Sigmoid colon (tissue), 7 donors: ENCODE data around the gene DACH1. TPM values are rescaled to one million over a fixed set of nuclear protein-coding genes. Genes with fewer than 3 reads are reported as not detected.

Experiments used
- DNase-seq: peaks from one replicate; pipeline ENCODE4 v3.0.0-alpha.2; 2019
- H3K27ac ChIP-seq, 4 donors: fragments of 200-600 bp; sonication (generic); one replicate each; pipeline ENCODE4 v1.5.1; 2016 to 2019; ENCODE audit warnings: mild to moderate bottlenecking in 1 of 4
- H3K27me3 ChIP-seq, 3 donors: fragments of 200-600 bp; sonication (generic); one replicate each; pipeline ENCODE4 v1.5.1; 2019; ENCODE audit warnings: mild to moderate bottlenecking in 1 of 3
- H3K36me3 ChIP-seq, 4 donors: fragments of 200-600 bp; sonication (generic); one replicate each; pipeline ENCODE4 v1.5.1; 2016 to 2019
- H3K4me1 ChIP-seq, 4 donors: fragments of 200-600 bp; sonication (generic); one replicate each; pipeline ENCODE4 v1.5.1; 2017 to 2019
- H3K4me3 ChIP-seq, 4 donors: fragments of 200-600 bp; sonication (generic); one replicate each; pipeline ENCODE4 v1.5.1; 2017 to 2019; ENCODE audit warnings: mild to moderate bottlenecking in 2 of 4, moderate library complexity in 1 of 4
- H3K9me3 ChIP-seq, 4 donors: fragments of 200-600 bp in 3 of 4; sonication (generic) in 3 of 4; one replicate each; pipeline versions ENCODE4 v1.5.1 to v1.6.1; 2013 to 2019
- EP300 ChIP-seq, 4 donors: sonication (generic); formaldehyde crosslinking; IDR thresholded peaks; one replicate each; pipeline ENCODE4 v1.6.1; 2017; ENCODE audit warnings: antibody characterized with exemption in 4 of 4
- POLR2A ChIP-seq, 2 donors: fragments of 450-650 bp; IDR thresholded peaks; one replicate each; pipeline ENCODE4 v1.6.1; 2016; ENCODE audit warnings: antibody characterized with exemption in 2 of 2, mild to moderate bottlenecking in 2 of 2, moderate library complexity in 2 of 2
- POLR2AphosphoS5 ChIP-seq, 4 donors: sonication (generic); formaldehyde crosslinking; IDR thresholded peaks; one replicate each; pipeline ENCODE4 v1.6.1; 2017; ENCODE audit warnings: antibody characterized with exemption in 4 of 4
- WGBS, 2 donors: extraction: QIAGEN DNeasy Blood & Tissue Kit; methylation state at CpG; one replicate each; pipeline ENCODE4 v1.1.7; 2013; 5-methylcytosine and 5-hydroxymethylcytosine counted together
- intact Hi-C: fragments of 100-400 bp; cut with DNase I; formaldehyde crosslinking; loops from one replicate; pipeline ENCODE4 v1.15.1; 2023
- polyA plus RNA-seq, 3 donors: library from polyadenylated mRNA; stranded (reverse); fragments of 200-250 nt; gene quantifications; one replicate each; pipeline ENCODE4 v1.2.3, GENCODE V29; 2013
- total RNA-seq, 4 donors: library from RNA; depleted of rRNA; stranded (reverse); fragments of >200 nt; gene quantifications; one replicate each; pipeline ENCODE4 v1.1.0, GENCODE V29; 2016
- TF ChIP-seq, protein P1 (sequence below), 4 experiments: fragments of 450-650 bp in 3 of 4; fragments of 200-600 bp in 1 of 4; IDR thresholded peaks; one replicate each; pipeline ENCODE4 v1.5.1; 2016 to 2019; ENCODE audit warnings: antibody characterized with exemption in 4 of 4, mild to moderate bottlenecking in 3 of 4, moderate library complexity in 2 of 4
- donor health status: healthy with polysubstance abuse.
- donor health status: Bipolar disorder and iron deficiency.
- donor health status: healthy.

Gene DACH1
- total and polyA plus RNA-seq, 7 donors, result 0.49 to 1.9 (median 1.6) TPM

GRCh38 chr13:71772361-71772760 lies 94.6 kb downstream of the DACH1 start:
- H3K4me3 ChIP-seq, result no peak overlapping the region
- no peaks in the 10 kb centered on the region for H3K36me3 ChIP-seq
- DNase-seq, result no peak
- WGBS, 2 donors, result 21 to 31% methylated on average over 1 of the region's 1 CpG
- H3K27me3 ChIP-seq, result no peaks in the 10 kb centered on the region
- H3K9me3 ChIP-seq, result no peaks in the 10 kb centered on the region
- intact Hi-C loops, result no loop called here
- no peak for TF ChIP-seq POLR2AphosphoS5 (IDR thresholded peaks at IDR 0.05)
- TF ChIP-seq POLR2A (IDR thresholded peaks at IDR 0.05), result no peak
- TF ChIP-seq, protein P1, sequence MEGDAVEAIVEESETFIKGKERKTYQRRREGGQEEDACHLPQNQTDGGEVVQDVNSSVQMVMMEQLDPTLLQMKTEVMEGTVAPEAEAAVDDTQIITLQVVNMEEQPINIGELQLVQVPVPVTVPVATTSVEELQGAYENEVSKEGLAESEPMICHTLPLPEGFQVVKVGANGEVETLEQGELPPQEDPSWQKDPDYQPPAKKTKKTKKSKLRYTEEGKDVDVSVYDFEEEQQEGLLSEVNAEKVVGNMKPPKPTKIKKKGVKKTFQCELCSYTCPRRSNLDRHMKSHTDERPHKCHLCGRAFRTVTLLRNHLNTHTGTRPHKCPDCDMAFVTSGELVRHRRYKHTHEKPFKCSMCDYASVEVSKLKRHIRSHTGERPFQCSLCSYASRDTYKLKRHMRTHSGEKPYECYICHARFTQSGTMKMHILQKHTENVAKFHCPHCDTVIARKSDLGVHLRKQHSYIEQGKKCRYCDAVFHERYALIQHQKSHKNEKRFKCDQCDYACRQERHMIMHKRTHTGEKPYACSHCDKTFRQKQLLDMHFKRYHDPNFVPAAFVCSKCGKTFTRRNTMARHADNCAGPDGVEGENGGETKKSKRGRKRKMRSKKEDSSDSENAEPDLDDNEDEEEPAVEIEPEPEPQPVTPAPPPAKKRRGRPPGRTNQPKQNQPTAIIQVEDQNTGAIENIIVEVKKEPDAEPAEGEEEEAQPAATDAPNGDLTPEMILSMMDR (IDR thresholded peaks at IDR 0.05), result no peak
- TF ChIP-seq EP300 (IDR thresholded peaks at IDR 0.05), result no peak
- no peak overlapping the region for H3K27ac ChIP-seq
- H3K4me1 ChIP-seq, result no peaks in the 10 kb centered on the region

- intact Hi-C loops, result no loop called here
- TF ChIP-seq, protein P1 (IDR thresholded peaks at IDR 0.05), result no peak
- TF ChIP-seq POLR2A (IDR thresholded peaks at IDR 0.05), result no peak
- no peak for TF ChIP-seq EP300 (IDR thresholded peaks at IDR 0.05)
- no peak for TF ChIP-seq POLR2AphosphoS5 (IDR thresholded peaks at IDR 0.05)
- no peak overlapping the region for H3K27ac ChIP-seq
- WGBS, 2 donors, result 95 to 97% methylated on average over 2 of the region's 2 CpGs
- H3K4me1 ChIP-seq, result no peaks in the 10 kb centered on the region
- H3K36me3 ChIP-seq, result no peaks in the 10 kb centered on the region
- no peak overlapping the region for H3K4me3 ChIP-seq
- H3K27me3 ChIP-seq, result no peaks in the 10 kb centered on the region
- H3K9me3 ChIP-seq, result no peaks in the 10 kb centered on the region
- DNase-seq, result no peak
Observed at GRCh38 chr13:71771144-71771543, 95.9 kb downstream of the DACH1 start.

DNA sequence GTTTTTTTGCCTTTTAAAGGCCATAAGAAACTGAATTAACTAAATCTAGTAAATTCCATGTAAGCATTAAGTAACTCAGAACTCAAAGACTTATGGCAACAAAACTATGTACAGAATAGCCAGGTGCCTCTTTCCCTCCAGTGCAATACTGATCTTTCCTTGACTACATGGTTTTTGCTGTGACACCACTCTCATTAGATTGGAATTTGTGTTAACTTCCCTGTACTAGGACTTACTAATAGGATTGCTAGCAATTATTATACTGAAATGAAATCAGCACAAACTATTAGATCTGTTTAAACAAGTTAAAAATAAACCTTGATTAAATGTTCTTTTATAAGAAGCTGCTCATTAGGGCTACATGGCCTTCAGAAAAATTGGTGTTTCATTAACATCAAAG lies 96.3 kb downstream of the DACH1 start:
- no peak for TF ChIP-seq POLR2A (IDR thresholded peaks at IDR 0.05)
- TF ChIP-seq POLR2AphosphoS5 (IDR thresholded peaks at IDR 0.05), result no peak
- TF ChIP-seq, protein P1 (IDR thresholded peaks at IDR 0.05), result no peak
- TF ChIP-seq EP300 (IDR thresholded peaks at IDR 0.05), result no peak
- Histone ChIP-seq H3K4me1 (no peaks in the 10 kb centered on the region), H3K27ac (no peak overlapping the region), H3K36me3 (no peaks in the 10 kb centered on the region), H3K9me3 (no peaks in the 10 kb centered on the region), H3K27me3 (no peaks in the 10 kb centered on the region), H3K4me3 (no peak overlapping the region)
- no peak for DNase-seq
- intact Hi-C loops, result no loop called here

DNA sequence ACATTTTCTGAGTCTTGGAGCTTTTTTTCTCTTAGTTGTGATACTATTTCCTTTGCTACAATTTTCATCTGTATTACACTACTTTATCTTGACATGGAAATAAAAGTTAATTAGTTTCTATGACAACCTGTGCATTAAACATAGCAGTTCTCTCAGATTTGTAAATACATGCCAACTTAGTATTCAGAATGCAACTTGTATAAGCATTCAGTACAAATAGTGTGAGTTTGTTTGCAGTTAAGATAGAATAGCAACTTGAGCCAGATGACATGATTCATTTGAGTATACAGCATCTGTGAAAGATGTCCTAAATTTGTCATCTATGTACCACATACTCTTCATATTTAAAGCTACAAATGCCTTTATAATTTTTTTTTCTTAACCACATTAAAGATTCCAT lies 98.1 kb downstream of the DACH1 start:
- no peak for DNase-seq
- Histone ChIP-seq H3K27ac (no peak overlapping the region), H3K36me3 (no peaks in the 10 kb centered on the region), H3K4me3 (no peak overlapping the region), H3K4me1 (no peaks in the 10 kb centered on the region), H3K9me3 (no peaks in the 10 kb centered on the region), H3K27me3 (no peaks in the 10 kb centered on the region)
- TF ChIP-seq POLR2A (IDR thresholded peaks at IDR 0.05), result no peak
- TF ChIP-seq EP300 (IDR thresholded peaks at IDR 0.05), result no peak
- TF ChIP-seq, protein P1 (IDR thresholded peaks at IDR 0.05), result no peak
- TF ChIP-seq POLR2AphosphoS5 (IDR thresholded peaks at IDR 0.05), result no peak
- intact Hi-C loops, result no loop called here
